GM12878 (cell line): Measurements from ENCODE around the gene ATAD2B. TPM values are rescaled to one million over a fixed set of nuclear protein-coding genes. Genes with fewer than 3 reads are reported as not detected.

ENCODE experiments used
- ATAC-seq: fragments of 200-7000 bp; cut with Tn5 transposase; 3 replicates; pipeline ENCODE4 v1.9.1; 2020; ENCODE audit warnings: mild to moderate bottlenecking, moderate library complexity
- BruUV-seq: library from RNA; stranded (reverse); fragments of 400-500 nt; replicated peaks from 2 replicates; lab custom pipeline; 2021; lab: Mats Ljungman, UMichigan
- CTCF ChIA-PET: fragments of 300-600 bp; sonication (Branson Sonifier 250); formaldehyde crosslinking; extraction: SDS; loops from one replicate; lab custom pipeline; 2021; ENCODE audit warnings: inconsistent platforms; lab: Yijun Ruan, JAX
- POLR2A ChIA-PET: fragments of 350-600 bp; formaldehyde crosslinking; extraction: SDS; loops from one replicate; lab custom pipeline; 2021; ENCODE audit warnings: inconsistent platforms; lab: Charles Lee
- RAD21 ChIA-PET: fragments of 300-600 bp; sonication (Branson Sonifier 250); formaldehyde crosslinking; loops from one replicate; lab custom pipeline; 2023; ENCODE audit warnings: antibody characterized with exemption; ENCODE audit not compliant: unreplicated experiment; lab: Charles Lee
- SMC1A ChIA-PET: fragments of 300-600 bp; sonication (Branson Sonifier 250); formaldehyde crosslinking; loops from one replicate; lab custom pipeline; 2023; ENCODE audit not compliant: unreplicated experiment, uncharacterized antibody; lab: Charles Lee
- DNase-seq: peaks from one replicate; pipeline ENCODE4 v3.0.0-alpha.2; 2011; ENCODE audit warnings: low read depth, low spot score
- FAIRE-seq: peaks from 3 replicates; lab custom pipeline; 2011; peaks lifted over from hg19 to GRCh38; lab: Jason Lieb, UNC
- H2AFZ ChIP-seq: 2 replicates; pipeline ENCODE4 v1.6.0; 2011; ENCODE audit warnings: low read depth, low read length, control low read depth; ENCODE audit not compliant: control insufficient read depth
- H3K27ac ChIP-seq: 2 replicates; pipeline ENCODE4 v1.5.1; 2011; ENCODE audit warnings: control low read depth; ENCODE audit not compliant: control insufficient read depth, insufficient read depth
- H3K27me3 ChIP-seq, 2 experiments: replicated peaks in 1 of 2; 2 replicates each; pipeline versions ENCODE4 v1.6.0 to v1.6.1; 2011; ENCODE audit warnings: low read length in 1 of 2; ENCODE audit not compliant: control insufficient read depth in 2 of 2, insufficient read depth in 2 of 2
- H3K36me3 ChIP-seq, 2 experiments: 2 replicates each; pipeline ENCODE4 v1.5.1; 2011; ENCODE audit warnings: low read length in 1 of 2; ENCODE audit not compliant: control insufficient read depth in 2 of 2, insufficient read depth in 2 of 2
- H3K4me1 ChIP-seq: 2 replicates; pipeline ENCODE4 v1.6.1; 2011; ENCODE audit warnings: mild to moderate bottlenecking, low read length, moderate library complexity, mixed read lengths; ENCODE audit not compliant: control insufficient read depth, insufficient read depth
- H3K4me2 ChIP-seq: 2 replicates; pipeline ENCODE4 v1.6.0; 2011; ENCODE audit warnings: control low read depth; ENCODE audit not compliant: control insufficient read depth, insufficient read depth
- H3K4me3 ChIP-seq: fragments of 200-600 bp; sonication (generic); 2 replicates; pipeline ENCODE4 v1.5.1; 2016
- H3K79me2 ChIP-seq: 2 replicates; pipeline ENCODE4 v1.6.0; 2011; ENCODE audit warnings: low read length; ENCODE audit not compliant: control insufficient read depth, insufficient read depth
- H3K9ac ChIP-seq: 2 replicates; pipeline ENCODE4 v1.8.0; 2011; ENCODE audit warnings: low read length, control low read depth, mixed read lengths; ENCODE audit not compliant: control insufficient read depth, insufficient read depth
- H3K9me3 ChIP-seq: replicated peaks from 3 replicates; pipeline ENCODE4 v1.5.1; 2011; ENCODE audit warnings: mild to moderate bottlenecking, low read length; ENCODE audit not compliant: control insufficient read depth, insufficient read depth
- H4K20me1 ChIP-seq: 2 replicates; pipeline ENCODE4 v1.6.0; 2011; ENCODE audit not compliant: control insufficient read depth, insufficient read depth
- BRCA1 ChIP-seq: IDR thresholded peaks from 2 replicates; pipeline ENCODE4 v1.6.1; 2011; ENCODE audit warnings: low read depth, low read length, improper control_type of control experiment
- EZH2 ChIP-seq: IDR thresholded peaks from 2 replicates; pipeline ENCODE4 v1.6.1; 2012; ENCODE audit warnings: low read depth, mild to moderate bottlenecking, control low read depth, inconsistent platforms, low read length, borderline replicate concordance; ENCODE audit not compliant: control insufficient read depth
- HDGF ChIP-seq: fragments of 450-650 bp; IDR thresholded peaks from 2 replicates; pipeline ENCODE4 v1.6.1; 2016; ENCODE audit warnings: antibody characterized with exemption
- KAT2A ChIP-seq: conservative IDR thresholded peaks from 2 replicates; pipeline ENCODE4 v1.6.1; 2011; ENCODE audit warnings: low read depth, low read length; ENCODE audit not compliant: control insufficient read depth
- MYC ChIP-seq: IDR thresholded peaks from 2 replicates; pipeline ENCODE4 v1.6.1; 2011; ENCODE audit warnings: mild to moderate bottlenecking, low read length, moderate library complexity, inconsistent platforms; ENCODE audit not compliant: insufficient read depth, insufficient replicate concordance, insufficient read length, severe bottlenecking
- NFYB ChIP-seq: IDR thresholded peaks from 2 replicates; pipeline ENCODE4 v1.6.1; 2011; ENCODE audit warnings: low read depth, mild to moderate bottlenecking, low read length, improper control_type of control experiment, moderate library complexity; ENCODE audit not compliant: insufficient read depth
- NR2C1 ChIP-seq: fragments of 450-650 bp; IDR thresholded peaks from 2 replicates; pipeline ENCODE4 v1.6.1; 2017; ENCODE audit warnings: antibody characterized with exemption, mild to moderate bottlenecking, moderate library complexity
- PAX5 ChIP-seq: IDR thresholded peaks from 2 replicates; pipeline ENCODE4 v1.6.1; 2011; ENCODE audit warnings: low read depth, low read length, borderline replicate concordance
- RAD21 ChIP-seq: IDR thresholded peaks from 2 replicates; pipeline ENCODE4 v1.6.1; 2011; ENCODE audit warnings: mild to moderate bottlenecking, low read depth, low read length, moderate library complexity; ENCODE audit not compliant: insufficient read depth
- RFX5 ChIP-seq: IDR thresholded peaks from 2 replicates; pipeline ENCODE4 v1.6.1; 2011; ENCODE audit warnings: low read depth, low read length, improper control_type of control experiment
- SMARCA5 ChIP-seq: fragments of 450-650 bp; IDR thresholded peaks from 2 replicates; pipeline ENCODE4 v1.6.1; 2017; ENCODE audit warnings: mild to moderate bottlenecking
- ZSCAN29 ChIP-seq: fragments of 450-650 bp; IDR thresholded peaks from 2 replicates; pipeline ENCODE4 v1.6.1; 2017; ENCODE audit warnings: mild to moderate bottlenecking, moderate library complexity
- whole genome bisulfite sequencing: methylation state at CpG from one replicate; pipeline ENCODE4 v1.1.6; 2016; ENCODE audit warnings: low lambda C conversion rate; ENCODE audit not compliant: insufficient replicate concordance, insufficient coverage; ENCODE audit errors: missing lambda C conversion rate; 5-methylcytosine and 5-hydroxymethylcytosine counted together
- in situ Hi-C: fragments of 300-500 bp; cut with MboI; formaldehyde crosslinking; loops from 9 replicates; pipeline ENCODE4 v1.14.3; 2018; ENCODE audit warnings: mixed read lengths
- intact Hi-C: fragments of 100-400 bp; cut with micrococcal nuclease; formaldehyde crosslinking; loops from one replicate; pipeline ENCODE4 v1.14.2; 2022; ENCODE audit not compliant: unreplicated experiment
- polyA plus RNA-seq, 11 experiments: library from polyadenylated mRNA; depleted of rRNA in 4 of 11; unstranded in 6 of 11; stranded (reverse) in 5 of 11; fragments of >200 nt; fragmentation: Nextera tagmentation in 4 of 11; fragmentation: Illumina TruSeq in 1 of 11; extraction: Ambion mirVana in 4 of 11; extraction: Trizol in 1 of 11; gene quantifications; 1 replicate in 1 of 11; 2 replicates in 10 of 11; pipeline versions ENCODE4 v1.2.1 to v1.2.3, GENCODE V29; 2011 to 2016; ENCODE audit warnings: inconsistent platforms in 2 of 11, missing spikeins in 2 of 11, low read depth in 1 of 11
- total RNA-seq, 4 experiments: library from RNA; depleted of rRNA in 3 of 4; stranded (reverse); fragments of >200 nt in 3 of 4; fragmentation: Illumina TruSeq in 1 of 4; extraction: Trizol in 1 of 4; gene quantifications; 2 replicates each; pipeline versions ENCODE4 v1.2.1 to v1.2.3, GENCODE V29; 2013 to 2021
- TF ChIP-seq, protein P1 (sequence below): IDR thresholded peaks from 2 replicates; pipeline ENCODE4 v1.6.1; 2012; ENCODE audit warnings: low read length, inconsistent platforms
- TF ChIP-seq, protein P2 (sequence below): fragments of 450-650 bp; IDR thresholded peaks from 2 replicates; pipeline ENCODE4 v1.6.1; 2018; ENCODE audit warnings: borderline replicate concordance, mild to moderate bottlenecking; ENCODE audit not compliant: partially characterized antibody

Gene ATAD2B
- total and polyA plus RNA-seq, 10 of the 15 experiments (the other 5 are each of a cell fraction or from before 2014, with no cell fraction given): 3.6 to 29.9 (median 16.8) TPM

DNA sequence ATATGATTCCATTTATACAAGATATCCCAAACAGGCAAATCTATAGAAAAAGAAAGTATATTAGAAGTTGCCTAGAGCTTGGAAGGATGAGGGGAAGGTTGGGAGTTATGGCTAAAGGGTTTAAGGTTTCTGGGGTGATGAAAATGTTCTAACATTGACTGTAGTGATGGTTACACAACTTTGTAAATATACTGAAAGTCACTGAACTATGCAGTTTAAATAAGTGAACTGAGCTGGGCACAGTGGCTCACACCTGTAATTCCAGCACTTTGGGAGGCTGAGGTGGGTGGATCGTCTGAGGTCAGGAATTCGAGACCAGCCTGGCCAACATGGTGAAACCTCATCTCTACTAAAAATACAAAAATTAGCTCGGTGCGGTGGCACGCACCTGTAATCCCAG lies 91.5 kb downstream of the ATAD2B start:
- ChIA-PET SMC1A (interaction anchor here (0.9 to 2.5 kb wide), 2 partner anchors 10 to 15 kb away, joined by 3 to 14 read pairs; no protein-coding TSS in a partner anchor), CTCF (interaction anchor here (0.7 to 2.4 kb wide), 4 partner anchors 9 to 249 kb away, joined by 4 to 17 read pairs (median 6); partner anchors contain the start of gene TP53I3), POLR2A (no interaction called here), RAD21 (interaction anchor here (0.7 to 1.2 kb wide), 2 partner anchors 248 to 250 kb away, joined by 3 to 4 read pairs; no protein-coding TSS in a partner anchor)
- FAIRE-seq: no peak
- Histone ChIP-seq H3K4me3 (no peak overlapping the region), H3K79me2 (no peaks in the 10 kb centered on the region), H3K36me3 (peaks cover 6 to 10% of the 10 kb centered on the region in 2 experiments), H3K27me3 (no peaks in the 10 kb centered on the region), H4K20me1 (no peaks in the 10 kb centered on the region), H2AFZ (no peak overlapping the region), H3K4me1 (no peaks in the 10 kb centered on the region), H3K27ac (no peak overlapping the region), H3K9ac (no peak overlapping the region), H3K9me3 (no peaks in the 10 kb centered on the region; the same call in 1 of the 3 replicates), H3K4me2 (no peak overlapping the region)
- WGBS: 96% methylated on average over 5 of the region's 5 CpGs
- in situ Hi-C loops (no loop called here), intact Hi-C loops (no loop called here)
- no peak for DNase-seq
- no TSS peak for BruUV-seq
- ATAC-seq: no peak
- TF ChIP-seq PAX5 (no peak), BRCA1 (no peak), NFYB (no peak), EZH2 (no peak), HDGF (no peak), MYC (no peak), NR2C1 (no peak), SMARCA5 (no peak), ZSCAN29 (no peak), RFX5 (no peak), RAD21 (no peak), KAT2A (no peak)
- TF ChIP-seq, protein P1, sequence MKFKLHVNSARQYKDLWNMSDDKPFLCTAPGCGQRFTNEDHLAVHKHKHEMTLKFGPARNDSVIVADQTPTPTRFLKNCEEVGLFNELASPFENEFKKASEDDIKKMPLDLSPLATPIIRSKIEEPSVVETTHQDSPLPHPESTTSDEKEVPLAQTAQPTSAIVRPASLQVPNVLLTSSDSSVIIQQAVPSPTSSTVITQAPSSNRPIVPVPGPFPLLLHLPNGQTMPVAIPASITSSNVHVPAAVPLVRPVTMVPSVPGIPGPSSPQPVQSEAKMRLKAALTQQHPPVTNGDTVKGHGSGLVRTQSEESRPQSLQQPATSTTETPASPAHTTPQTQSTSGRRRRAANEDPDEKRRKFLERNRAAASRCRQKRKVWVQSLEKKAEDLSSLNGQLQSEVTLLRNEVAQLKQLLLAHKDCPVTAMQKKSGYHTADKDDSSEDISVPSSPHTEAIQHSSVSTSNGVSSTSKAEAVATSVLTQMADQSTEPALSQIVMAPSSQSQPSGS: no peak
- TF ChIP-seq, protein P2, sequence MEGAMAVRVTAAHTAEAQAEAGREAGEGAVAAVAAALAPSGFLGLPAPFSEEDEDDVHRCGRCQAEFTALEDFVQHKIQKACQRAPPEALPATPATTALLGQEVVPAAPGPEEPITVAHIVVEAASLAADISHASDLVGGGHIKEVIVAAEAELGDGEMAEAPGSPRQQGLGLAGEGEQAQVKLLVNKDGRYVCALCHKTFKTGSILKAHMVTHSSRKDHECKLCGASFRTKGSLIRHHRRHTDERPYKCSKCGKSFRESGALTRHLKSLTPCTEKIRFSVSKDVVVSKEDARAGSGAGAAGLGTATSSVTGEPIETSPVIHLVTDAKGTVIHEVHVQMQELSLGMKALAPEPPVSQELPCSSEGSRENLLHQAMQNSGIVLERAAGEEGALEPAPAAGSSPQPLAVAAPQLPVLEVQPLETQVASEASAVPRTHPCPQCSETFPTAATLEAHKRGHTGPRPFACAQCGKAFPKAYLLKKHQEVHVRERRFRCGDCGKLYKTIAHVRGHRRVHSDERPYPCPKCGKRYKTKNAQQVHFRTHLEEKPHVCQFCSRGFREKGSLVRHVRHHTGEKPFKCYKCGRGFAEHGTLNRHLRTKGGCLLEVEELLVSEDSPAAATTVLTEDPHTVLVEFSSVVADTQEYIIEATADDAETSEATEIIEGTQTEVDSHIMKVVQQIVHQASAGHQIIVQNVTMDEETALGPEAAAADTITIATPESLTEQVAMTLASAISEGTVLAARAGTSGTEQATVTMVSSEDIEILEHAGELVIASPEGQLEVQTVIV: no peak
